GM19395 (cell line): Measurements from ENCODE around the gene ARHGAP40.
A peak's percentile ranks its signal among the peaks of the same experiment; 100 is the strongest.

Experiments
- ATAC-seq: cut with Tn5 transposase; IDR thresholded peaks from one replicate; pipeline ENCODE4 v1.9.1; 2021; ENCODE audit warnings: mild to moderate bottlenecking, moderate library complexity; ENCODE audit not compliant: unreplicated experiment

The ARHGAP40 gene

DNA sequence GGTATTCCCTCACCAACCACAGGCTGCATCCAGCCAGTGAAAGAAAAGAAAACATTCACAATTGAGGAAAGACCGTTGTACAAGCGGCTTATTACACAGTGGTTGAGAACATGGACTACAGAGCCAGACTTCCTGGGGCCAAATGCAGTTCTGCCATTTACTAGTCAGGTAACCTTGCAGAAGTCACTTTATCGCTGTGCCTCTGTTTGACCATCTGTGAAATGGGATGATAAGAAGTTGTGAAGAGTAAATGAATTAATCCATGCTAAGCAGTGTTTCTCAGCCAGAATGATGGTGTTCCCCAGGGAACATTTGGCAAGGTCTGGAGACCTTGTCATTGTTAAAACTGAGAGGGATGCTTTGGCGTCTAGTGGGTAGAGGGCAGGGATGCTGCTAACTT is 14.8 kb downstream of the ARHGAP40 start:
- no peak for ATAC-seq

DNA sequence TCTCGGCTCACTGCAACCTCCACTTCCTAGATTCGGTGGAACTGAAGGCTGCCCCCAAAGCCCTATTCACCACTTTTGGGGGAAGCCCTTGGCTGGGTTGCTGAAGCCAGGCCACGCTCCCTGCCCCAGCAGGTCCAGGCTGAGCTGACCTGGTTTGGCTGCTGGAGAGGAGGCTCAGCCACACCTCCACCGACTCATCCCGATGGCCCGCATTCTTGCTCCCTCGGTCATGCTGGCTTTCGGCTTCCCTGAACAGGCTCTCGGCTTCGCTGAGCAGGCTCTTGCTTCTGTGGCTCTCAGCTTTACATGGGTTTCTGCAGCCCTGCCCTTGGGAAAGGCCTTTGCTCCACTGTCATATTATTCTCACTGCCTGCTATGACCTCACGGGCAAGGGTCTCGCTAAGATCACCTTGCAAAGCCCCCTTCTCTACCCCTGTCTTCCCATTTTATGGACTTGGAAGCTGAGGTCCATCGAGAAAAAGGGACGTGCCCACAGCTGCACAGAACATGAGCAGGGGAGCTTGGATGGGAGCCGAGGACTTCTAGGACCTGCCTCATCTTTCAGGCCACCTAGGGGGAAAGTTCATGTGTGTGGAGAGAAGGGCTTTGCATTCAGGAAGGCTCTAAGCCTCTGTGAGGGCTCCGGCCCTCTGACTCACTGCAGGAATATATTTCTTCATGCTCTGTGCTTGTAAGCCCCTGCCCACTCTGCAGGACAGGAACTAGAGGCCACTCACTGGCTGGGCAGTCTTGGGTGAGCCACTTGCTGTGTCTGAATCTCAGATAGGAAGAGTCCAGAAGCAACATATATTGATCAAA is 15.6 kb downstream of the ARHGAP40 start:
- ATAC-seq = no peak

- ATAC-seq = no peak
Measured at GRCh38 chr20:38617830-38618196, 16.2 kb downstream of the ARHGAP40 start.

DNA sequence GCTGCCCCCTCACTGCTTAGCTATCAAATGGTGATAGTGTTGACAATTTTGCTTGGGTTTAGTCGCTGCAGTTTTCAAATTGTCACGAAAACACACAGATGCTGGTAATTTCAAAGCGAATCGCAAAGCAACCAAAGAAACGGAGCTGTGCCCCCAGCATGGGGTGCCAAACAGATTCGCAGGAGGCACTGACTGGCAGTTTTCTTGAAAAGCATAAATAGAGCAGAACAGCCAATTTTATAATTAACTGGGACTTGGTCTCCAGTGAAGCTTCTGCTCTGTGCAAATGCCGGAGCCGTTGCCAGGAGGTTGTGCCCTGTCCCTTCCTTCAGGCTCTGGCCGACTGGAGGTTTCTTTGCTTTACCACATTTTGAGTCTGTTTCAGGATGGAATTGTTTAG is 18.8 kb downstream of the ARHGAP40 start:
- no peak for ATAC-seq

DNA sequence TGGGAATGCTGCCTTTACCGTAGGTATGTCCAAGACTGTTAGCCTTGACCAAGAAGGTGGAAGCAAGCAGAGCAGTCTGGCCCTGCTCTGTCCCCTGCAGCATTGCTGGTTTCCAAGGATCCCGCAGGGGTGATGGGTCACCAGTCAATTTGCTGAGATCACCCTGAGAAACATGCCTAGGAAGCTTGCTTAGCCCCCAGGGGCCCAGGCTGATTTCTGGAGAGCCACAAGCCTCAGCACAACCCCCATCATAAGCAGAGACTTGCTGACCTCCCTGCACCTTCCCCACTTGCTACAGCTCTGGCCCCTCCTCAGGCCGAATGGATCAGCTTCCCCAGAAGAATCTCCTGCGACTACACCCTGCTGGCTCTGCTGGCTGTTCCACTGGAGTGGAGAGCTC is 21.5 kb downstream of the ARHGAP40 start:
- no peak for ATAC-seq

DNA sequence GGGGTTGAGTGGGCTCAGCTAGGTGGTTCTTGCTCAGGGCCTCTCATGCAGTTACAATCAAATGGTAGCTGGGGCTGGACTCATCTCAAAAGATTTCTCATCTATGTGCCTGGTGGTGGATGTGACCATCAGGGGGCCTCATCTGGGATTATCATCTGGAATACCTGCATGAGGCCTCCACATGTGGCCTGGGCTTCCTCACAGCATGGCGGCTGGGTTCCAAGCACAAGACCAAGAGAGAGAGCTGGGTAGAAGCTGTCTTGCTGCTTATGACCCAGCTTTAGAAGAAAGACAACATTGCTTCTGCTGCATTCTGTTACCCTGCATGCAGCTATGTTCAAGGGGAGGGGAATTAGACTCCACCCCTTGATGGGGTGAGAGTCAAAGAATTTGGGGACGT is 22.5 kb downstream of the ARHGAP40 start:
- ATAC-seq = no peak

DNA sequence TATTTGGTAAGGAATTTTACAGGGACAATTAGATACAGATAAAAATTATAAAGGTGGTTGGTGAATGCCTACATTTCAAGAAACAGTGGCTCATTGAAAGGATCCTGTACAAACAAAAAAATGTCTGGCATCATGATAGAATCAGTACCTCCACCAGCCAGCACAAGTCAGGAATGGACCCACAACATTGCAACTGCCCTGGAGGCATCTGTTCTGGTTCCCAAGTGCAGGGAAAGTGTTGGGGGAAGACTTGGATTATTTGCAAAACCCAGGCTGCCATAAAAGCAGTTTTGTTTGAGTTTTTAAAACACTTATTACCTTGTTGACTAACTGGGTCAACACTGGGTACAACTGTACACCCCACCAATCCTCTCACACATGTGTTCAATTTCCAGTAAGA is 24.3 kb downstream of the ARHGAP40 start:
- no peak for ATAC-seq

DNA sequence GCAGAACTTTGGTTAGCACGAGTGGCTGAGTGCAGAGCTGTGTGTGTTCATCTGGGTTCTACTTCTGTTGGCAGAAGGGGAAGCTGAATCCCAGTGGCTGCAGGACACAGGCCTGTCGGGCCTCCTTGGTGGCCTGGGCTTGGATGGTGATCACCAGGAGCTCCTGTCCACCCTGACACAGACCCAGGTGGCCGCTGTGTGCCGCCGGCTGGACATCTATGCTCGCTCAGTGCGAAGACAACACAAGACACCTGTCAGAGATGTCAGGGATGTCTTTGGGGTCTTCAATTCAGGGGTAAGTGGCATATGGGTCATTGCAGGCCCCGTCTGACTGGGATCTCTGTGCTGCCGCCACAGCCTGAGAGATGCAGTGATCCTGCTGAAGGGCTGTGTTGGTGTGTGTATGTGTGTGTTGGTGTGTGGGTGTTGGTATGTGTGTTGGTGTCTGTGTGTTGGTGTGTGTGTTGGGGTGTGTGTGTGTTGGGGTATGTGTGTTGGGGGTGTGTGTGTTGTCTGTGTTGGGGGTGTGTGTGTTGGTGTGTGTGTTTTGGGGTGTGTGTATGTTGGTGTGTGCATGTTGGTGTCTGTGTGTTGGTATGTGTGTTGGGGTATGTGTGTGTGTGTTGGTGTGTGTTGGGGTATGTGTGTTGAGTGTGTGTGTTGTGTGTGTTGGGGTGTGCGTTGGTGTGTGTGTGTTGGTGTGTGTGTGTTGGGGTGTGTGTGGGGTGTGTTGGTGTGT is 25.5 kb downstream of the ARHGAP40 start:
- ATAC-seq = no peak

DNA sequence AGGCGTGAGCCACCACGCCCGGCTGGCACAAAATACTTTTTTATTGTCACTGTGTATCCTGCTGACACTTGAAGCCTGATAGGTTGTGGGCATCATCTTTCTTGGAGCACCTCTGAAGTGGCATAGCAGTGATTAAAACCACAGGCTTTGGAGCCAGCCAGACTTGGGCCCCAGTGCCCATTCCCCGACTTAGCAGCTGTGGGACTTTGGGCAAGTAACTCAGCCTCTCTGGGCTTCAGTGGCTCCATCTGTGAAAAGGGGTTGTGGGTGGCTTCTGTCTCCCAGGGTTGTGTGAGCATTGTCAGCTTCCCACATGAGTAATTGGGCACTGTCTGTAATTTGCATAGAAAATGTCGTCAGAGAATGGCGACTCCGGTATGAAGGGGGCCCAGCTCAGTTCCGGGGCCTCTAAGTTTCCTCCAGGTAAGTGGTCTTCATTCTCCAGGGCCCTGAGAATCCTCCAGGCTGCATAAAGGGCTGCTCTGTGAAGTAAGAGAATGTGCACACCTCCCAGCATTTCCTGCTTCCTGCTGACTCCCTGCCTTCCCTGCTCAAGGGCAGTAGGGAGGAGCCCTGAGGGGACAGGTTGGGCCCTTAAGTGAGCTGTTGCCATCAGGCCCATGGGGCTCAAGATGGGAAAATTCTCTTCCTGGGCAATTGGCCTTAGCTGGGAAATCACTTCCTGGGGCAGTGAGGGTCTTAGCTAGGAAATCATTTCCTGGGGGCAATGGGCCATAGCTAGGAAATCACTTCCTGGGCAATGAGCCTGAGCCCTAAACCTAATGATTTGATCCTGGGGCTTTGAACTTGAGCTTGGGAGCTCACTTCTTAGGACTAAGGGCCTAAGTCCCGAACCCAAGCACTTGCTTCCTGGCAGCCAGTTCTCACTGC is 27.2 kb downstream of the ARHGAP40 start:
- no peak for ATAC-seq

DNA sequence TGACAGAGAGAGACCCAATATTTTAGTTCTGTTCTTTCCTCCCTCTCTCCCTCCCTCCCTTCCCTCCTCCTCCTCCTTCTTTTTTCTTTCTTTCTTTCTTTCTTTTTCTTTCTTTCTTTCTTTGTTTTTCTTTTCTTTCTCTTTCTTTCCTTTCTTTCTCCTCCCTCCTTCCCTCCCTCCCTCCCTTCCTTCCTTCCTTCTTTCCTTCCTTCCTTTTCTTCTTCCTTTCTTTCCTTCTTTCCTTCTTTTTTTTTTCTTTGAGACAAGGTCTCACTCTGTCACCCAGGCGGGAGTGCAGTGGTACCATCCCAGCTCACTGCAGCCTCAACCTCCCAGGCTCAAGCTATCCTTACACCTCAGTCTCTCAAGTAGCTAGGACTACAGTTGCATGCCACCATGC is 28.4 kb downstream of the ARHGAP40 start:
- ATAC-seq = no peak

- ATAC-seq = no peak
Measured at GRCh38 chr20:38630727-38631126, 29.1 kb downstream of the ARHGAP40 start.

- ATAC-seq = no peak
Measured at GRCh38 chr20:38631155-38632022, 29.8 kb downstream of the ARHGAP40 start.

- ATAC-seq = peak; percentile 71
Measured at GRCh38 chr20:38633577-38634093, 32.0 kb downstream of the ARHGAP40 start.

DNA sequence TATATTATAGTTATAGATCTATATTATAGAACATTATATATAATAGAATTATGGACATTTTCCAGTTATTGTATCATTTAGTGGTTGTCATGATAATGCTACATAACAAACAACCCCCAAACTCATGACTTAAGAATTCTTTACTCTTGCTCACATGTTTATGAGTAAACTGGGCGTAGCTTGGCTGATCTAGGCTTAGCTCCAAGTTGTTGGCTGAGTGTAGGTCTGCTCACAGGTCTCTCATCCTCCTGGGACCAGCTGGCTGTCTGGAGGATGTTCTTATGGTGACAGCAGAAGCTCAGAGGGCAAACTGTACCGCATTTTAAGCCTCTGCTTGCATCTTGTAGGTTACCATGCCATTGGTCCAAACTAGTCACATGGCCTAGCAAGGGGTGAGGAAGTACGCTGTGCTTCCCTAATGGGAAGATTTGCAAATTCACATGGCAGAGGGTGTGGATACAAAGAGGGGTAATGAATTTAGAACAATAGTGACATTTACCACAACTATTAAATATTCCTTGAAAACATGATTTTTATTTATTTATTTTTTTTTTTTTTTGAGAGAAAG is 34.2 kb downstream of the ARHGAP40 start:
- no peak for ATAC-seq

DNA sequence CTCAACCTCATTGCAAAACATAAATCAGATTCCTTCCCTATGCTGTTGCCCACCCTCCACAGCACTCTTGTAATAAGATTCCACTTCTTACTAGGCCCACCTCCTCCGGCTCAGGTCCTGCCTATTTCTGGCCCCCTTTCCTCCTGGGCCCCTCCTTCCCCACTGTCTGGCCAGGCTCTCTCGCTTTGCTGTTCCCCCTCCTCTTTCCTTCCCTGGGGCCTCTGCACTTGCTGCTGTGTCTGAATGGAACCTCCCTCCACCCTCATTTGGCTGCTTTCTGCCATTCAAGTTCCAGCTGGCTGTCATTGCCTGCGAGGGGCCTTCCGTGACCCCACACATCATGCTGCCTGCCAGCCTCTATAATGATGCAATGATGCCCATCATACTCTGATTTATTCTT is 38.9 kb downstream of the ARHGAP40 start:
- no peak for ATAC-seq

GRCh38 chr20:38642498-38642897 is 40.9 kb downstream of the ARHGAP40 start:
- no peak for ATAC-seq

- ATAC-seq = no peak
Measured at GRCh38 chr20:38644588-38645260, 43.1 kb downstream of the ARHGAP40 start.

DNA sequence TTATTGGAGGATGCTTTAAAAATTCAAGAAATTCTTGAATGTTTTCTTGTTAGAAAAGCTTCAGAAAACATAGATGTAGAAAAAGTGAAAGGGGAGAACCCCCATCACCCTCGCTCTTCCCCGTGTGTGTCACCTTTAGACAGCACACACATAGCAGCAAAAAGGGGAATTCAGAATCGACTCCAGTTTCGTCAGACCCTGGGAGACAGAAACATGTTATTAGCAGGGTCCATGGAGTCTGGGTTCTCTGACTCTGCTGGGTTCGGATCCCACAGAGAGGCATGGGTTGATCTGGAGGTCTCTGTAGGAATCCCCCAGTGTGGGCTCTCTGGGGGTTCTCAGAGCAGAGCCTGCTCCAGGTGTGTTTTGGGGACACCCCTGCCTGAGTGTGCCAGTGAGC is 43.7 kb downstream of the ARHGAP40 start:
- ATAC-seq = no peak
